Activated CD8-positive, alpha-beta T cell treated with anti-CD3 and anti-CD28 coated beads for 36 hours (primary cell): ENCODE results near the gene SYTL4. TPM values are rescaled to one million over a fixed set of nuclear protein-coding genes. Genes with fewer than 3 reads are reported as not detected.

Source experiments
- ATAC-seq: fragments of 200-7000 bp; cut with Tn5 transposase; one replicate; pipeline ENCODE4 v1.10.0; 2021; ENCODE audit warnings: mild to moderate bottlenecking, moderate library complexity
- CTCF ChIA-PET: fragments of 350-600 bp; sonication (Branson Sonifier 250); formaldehyde crosslinking; loops from one replicate; lab custom pipeline; 2021; ENCODE audit warnings: antibody characterized with exemption; lab: Charles Lee
- POLR2A ChIA-PET: fragments of 350-600 bp; sonication (Branson Sonifier 250); formaldehyde crosslinking; loops from one replicate; lab custom pipeline; 2021; ENCODE audit warnings: antibody characterized with exemption; lab: Charles Lee
- DNase-seq: peaks from one replicate; pipeline ENCODE4 v3.0.0-alpha.2; 2020
- H3K27ac Mint-ChIP-seq: one replicate; pipeline ENCODE4 v1.8.0; 2021; ENCODE audit warnings: mild to moderate bottlenecking, mixed read lengths
- H3K27me3 Mint-ChIP-seq: one replicate; pipeline ENCODE4 v1.8.0; 2021; ENCODE audit warnings: mixed read lengths
- H3K36me3 Mint-ChIP-seq: one replicate; pipeline ENCODE4 v1.8.0; 2021; ENCODE audit warnings: low read depth, mixed read lengths
- H3K4me1 Mint-ChIP-seq: one replicate; pipeline ENCODE4 v1.8.0; 2021; ENCODE audit warnings: low read depth, mixed read lengths
- H3K4me3 Mint-ChIP-seq: one replicate; pipeline ENCODE4 v1.8.0; 2021; ENCODE audit warnings: mild to moderate bottlenecking, moderate library complexity, mixed read lengths
- H3K9me3 Mint-ChIP-seq: one replicate; pipeline ENCODE4 v1.8.0; 2021; ENCODE audit warnings: mixed read lengths
- CTCF ChIP-seq: fragments of 200-600 bp; IDR thresholded peaks from one replicate; pipeline ENCODE4 v1.8.0; 2022; ENCODE audit warnings: antibody characterized with exemption, mild to moderate bottlenecking
- intact Hi-C: fragments of 100-400 bp; cut with micrococcal nuclease; formaldehyde crosslinking; loops from one replicate; pipeline ENCODE4 v1.10.0; 2022
- total RNA-seq, 2 experiments: library from RNA; stranded (reverse); gene quantifications; one replicate each; pipeline ENCODE4 v1.2.3, GENCODE V29; 2021

The SYTL4 gene
- total RNA-seq, 2 experiments from 2014 or later, result not detected

DNA sequence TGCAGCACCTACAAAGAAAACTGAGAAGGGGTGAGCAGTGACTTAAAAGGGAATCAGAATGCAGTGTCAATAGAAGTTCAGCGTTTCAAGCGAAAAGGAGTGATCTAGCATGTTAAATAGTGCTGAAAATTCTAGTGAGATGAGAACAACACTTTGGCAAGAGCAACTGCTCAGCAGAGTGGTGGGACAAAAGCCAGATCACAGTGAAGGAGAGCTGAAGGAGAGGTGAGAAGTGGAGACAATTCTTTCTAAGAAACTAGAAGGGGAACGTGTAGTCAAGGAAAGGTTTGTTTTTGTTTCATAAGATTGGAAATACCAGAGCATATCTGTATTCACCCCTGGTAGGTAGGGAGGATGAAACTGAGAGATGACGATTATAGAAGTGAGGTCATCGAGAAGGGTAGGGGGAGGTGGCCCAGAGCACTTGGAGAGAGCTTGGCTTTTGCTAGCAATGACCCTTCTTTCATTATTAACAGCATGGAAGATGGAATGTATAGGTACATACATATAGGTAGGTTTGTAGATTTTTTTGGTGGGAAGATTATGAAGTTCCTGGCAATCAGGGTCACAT, 54.2 kb downstream of the SYTL4 start:
- Mint-ChIP-seq H3K4me3 (no peak overlapping the region), H3K27ac (no peak overlapping the region), H3K36me3 (no peaks in the 10 kb centered on the region), H3K27me3 (no peaks in the 10 kb centered on the region), H3K9me3 (no peaks in the 10 kb centered on the region), H3K4me1 (peaks cover 4% of the 10 kb centered on the region)
- ChIA-PET CTCF (interaction anchor here (1.2 to 3.3 kb wide), 2 partner anchors 91 to 132 kb away, joined by 3 to 21 read pairs; no protein-coding TSS in a partner anchor), POLR2A (no interaction called here)
- ATAC-seq (no peak), DNase-seq (no peak)
- TF ChIP-seq CTCF, result no peak
- intact Hi-C loops, result no loop called here

- DNase-seq (no peak), ATAC-seq (no peak)
- Mint-ChIP-seq H3K36me3 (no peaks in the 10 kb centered on the region), H3K27me3 (no peaks in the 10 kb centered on the region), H3K4me3 (no peak overlapping the region), H3K27ac (no peak overlapping the region), H3K4me1 (peaks cover 4% of the 10 kb centered on the region), H3K9me3 (no peaks in the 10 kb centered on the region)
- ChIA-PET POLR2A (no interaction called here), CTCF (interaction anchor here (0.9 to 5.9 kb wide), 3 partner anchors 9 to 94 kb away, joined by 3 to 44 read pairs (median 9); no protein-coding TSS in a partner anchor)
- TF ChIP-seq CTCF, result no peak
- intact Hi-C loops, result no loop called here
These were observed 57.2 kb downstream of the SYTL4 start for GRCh38 chrX:100674705-100675104.

GRCh38 chrX:100673397-100673953, 58.4 kb downstream of the SYTL4 start:
- no peak for DNase-seq
- Mint-ChIP-seq H3K4me1 (peaks cover 4% of the 10 kb centered on the region), H3K27ac (no peak overlapping the region), H3K9me3 (no peaks in the 10 kb centered on the region), H3K27me3 (no peaks in the 10 kb centered on the region), H3K36me3 (no peaks in the 10 kb centered on the region), H3K4me3 (no peak overlapping the region)
- POLR2A ChIA-PET, result no interaction called here
- no peak for ATAC-seq
- intact Hi-C loops, result no loop called here
- no peak for TF ChIP-seq CTCF
- CTCF ChIA-PET, result interaction anchor here (3.4 to 5.9 kb wide), 2 partner anchors 13 to 96 kb away, joined by 19 to 44 read pairs; no protein-coding TSS in a partner anchor

- CTCF ChIA-PET, result interaction anchor here (2.4 to 5.9 kb wide), 3 partner anchors 13 to 96 kb away, joined by 9 to 44 read pairs (median 19); no protein-coding TSS in a partner anchor
- Mint-ChIP-seq H3K27me3 (no peaks in the 10 kb centered on the region), H3K27ac (no peak overlapping the region), H3K4me3 (no peak overlapping the region), H3K4me1 (peaks cover 4% of the 10 kb centered on the region), H3K36me3 (no peaks in the 10 kb centered on the region), H3K9me3 (no peaks in the 10 kb centered on the region)
- ATAC-seq (no peak), DNase-seq (no peak)
- POLR2A ChIA-PET, result no interaction called here
- no peak for TF ChIP-seq CTCF
- intact Hi-C loops, result no loop called here
These were observed 59.0 kb downstream of the SYTL4 start for GRCh38 chrX:100672966-100673365.

DNA sequence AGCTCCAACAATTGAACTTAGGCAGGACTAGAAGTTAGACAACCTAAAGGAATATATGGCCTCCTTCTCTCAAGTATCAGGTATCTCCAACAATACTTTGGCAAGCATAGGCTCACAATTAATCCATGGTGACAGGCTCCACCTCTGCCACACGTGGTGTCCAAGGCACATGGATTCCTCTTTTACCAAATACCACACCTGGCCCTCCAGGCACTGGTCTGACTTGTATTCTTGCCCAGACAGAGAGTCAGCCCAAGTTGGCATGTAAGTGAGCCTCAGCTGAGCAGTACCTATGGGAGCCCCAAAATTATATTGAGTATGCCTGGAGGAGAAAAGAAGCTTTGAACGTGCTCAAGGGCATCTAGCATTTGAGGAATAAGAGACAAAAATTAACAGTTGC, 68.3 kb downstream of the SYTL4 start:
- CTCF ChIA-PET, result interaction anchor here (1.2 to 1.6 kb wide), 2 partner anchors 22 to 105 kb away, joined by 3 to 6 read pairs; no protein-coding TSS in a partner anchor
- H3K4me1 Mint-ChIP-seq, result no peaks in the 10 kb centered on the region

More for the DNA sequence above, 68.3 kb downstream of the SYTL4 start:
- Mint-ChIP-seq H3K36me3 (no peaks in the 10 kb centered on the region), H3K4me3 (no peak overlapping the region), H3K27me3 (peaks cover 3% of the 10 kb centered on the region), H3K9me3 (no peaks in the 10 kb centered on the region), H3K27ac (no peak overlapping the region)
- ATAC-seq, result no peak
- no peak for DNase-seq
- intact Hi-C loops, result no loop called here
- no peak for TF ChIP-seq CTCF
- POLR2A ChIA-PET, result no interaction called here
